Subcutaneous abdominal adipose tissue (tissue), 5 donors: ENCODE results near the gene GALM.

Experiments used
- H3K27ac ChIP-seq: one replicate; pipeline ENCODE4 v1.7.0; 2013; ENCODE audit warnings: low read depth, mild to moderate bottlenecking, inconsistent platforms, low read length, moderate library complexity
- H3K27me3 ChIP-seq, 5 donors: one replicate each; pipeline ENCODE4 v1.7.0; 2013; ENCODE audit warnings: low read length in 5 of 5, inconsistent platforms in 1 of 5; ENCODE audit not compliant: control insufficient read depth in 5 of 5, insufficient read depth in 4 of 5
- H3K36me3 ChIP-seq, 5 donors: one replicate each; pipeline ENCODE4 v1.7.0; 2013; ENCODE audit warnings: low read length in 5 of 5; ENCODE audit not compliant: control insufficient read depth in 5 of 5, insufficient read depth in 5 of 5
- H3K4me1 ChIP-seq, 5 donors: one replicate each; pipeline ENCODE4 v1.7.0; 2013; ENCODE audit warnings: low read length in 5 of 5, mild to moderate bottlenecking in 3 of 5, moderate library complexity in 1 of 5; ENCODE audit not compliant: control insufficient read depth in 5 of 5, insufficient read depth in 5 of 5
- H3K4me3 ChIP-seq, 5 donors: one replicate each; pipeline ENCODE4 v1.7.0; 2013; ENCODE audit warnings: low read length in 5 of 5, low read depth in 1 of 5
- H3K9ac ChIP-seq, 5 donors: one replicate each; pipeline ENCODE4 v1.7.0; 2013; ENCODE audit warnings: low read length in 5 of 5, mild to moderate bottlenecking in 4 of 5, moderate library complexity in 3 of 5
- H3K9me3 ChIP-seq, 5 donors: one replicate each; pipeline ENCODE4 v1.7.0; 2013; ENCODE audit warnings: low read length in 5 of 5; ENCODE audit not compliant: control insufficient read depth in 5 of 5
- donor health status: healthy.
- donor health status: healthy.
- donor health status: healthy.
- donor health status: healthy.
- donor health status: healthy.

The GALM gene

DNA sequence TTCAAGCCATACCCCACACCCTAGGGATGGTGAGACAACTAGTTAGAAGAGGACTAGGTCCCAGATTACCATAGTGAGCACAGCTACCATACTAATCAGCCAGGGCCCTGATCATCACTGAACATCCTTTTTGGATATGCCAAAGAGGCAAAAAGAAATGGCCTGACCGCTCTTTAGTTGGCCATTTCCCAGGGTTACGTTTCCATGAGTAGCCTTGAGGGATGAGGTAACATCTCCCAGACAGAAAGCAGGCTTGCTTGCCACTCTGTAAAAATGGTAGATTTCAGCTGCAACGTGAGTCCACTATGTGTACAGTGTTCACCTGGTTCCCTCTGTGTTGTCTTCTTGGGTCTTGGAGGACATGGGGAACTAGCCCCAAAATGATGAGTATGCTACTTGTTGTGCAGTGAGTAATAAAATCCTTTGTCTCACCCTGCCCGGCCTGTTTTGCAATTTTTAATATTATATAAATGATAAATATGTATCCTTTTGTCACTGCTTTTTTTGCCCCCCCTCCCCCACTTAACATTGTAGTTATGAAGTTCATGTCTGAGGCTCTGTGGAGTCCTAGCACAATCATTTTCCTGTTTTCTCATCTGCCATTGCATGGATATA, 8.9 kb upstream of the GALM start:
- H3K9ac ChIP-seq = no peak overlapping the region
- no peaks in the 10 kb centered on the region for H3K36me3 ChIP-seq
- no peak overlapping the region for H3K27ac ChIP-seq
- no peak overlapping the region for H3K4me3 ChIP-seq
- H3K9me3 ChIP-seq = no peaks in the 10 kb centered on the region
- H3K27me3 ChIP-seq = no peaks in the 10 kb centered on the region
- H3K4me1 ChIP-seq = peaks cover 0 to 10% (median 0%) of the 10 kb centered on the region in 5 donors

DNA sequence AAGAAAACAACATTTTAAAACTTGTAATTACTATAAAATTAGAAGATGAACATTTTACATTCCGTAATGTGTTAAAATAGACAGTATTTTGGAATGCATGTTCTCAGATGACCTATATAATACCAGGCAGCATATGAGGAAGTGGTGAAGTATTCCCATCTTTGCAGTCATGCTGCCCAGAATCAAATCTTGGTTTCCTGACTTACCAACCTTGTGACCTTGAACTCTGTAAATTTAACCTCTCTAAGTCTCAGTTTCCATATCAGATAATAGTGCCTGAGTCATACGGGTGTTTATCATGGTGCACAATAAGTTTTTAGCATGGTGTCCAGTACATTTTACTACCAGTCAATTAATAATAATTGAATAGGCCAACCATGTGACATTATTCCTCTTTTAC, 7.3 kb upstream of the GALM start:
- H3K36me3 ChIP-seq = no peaks in the 10 kb centered on the region
- H3K4me1 ChIP-seq = peaks cover 0 to 8% (median 0%) of the 10 kb centered on the region in 5 donors
- no peaks in the 10 kb centered on the region for H3K27me3 ChIP-seq
- no peak overlapping the region for H3K27ac ChIP-seq
- H3K9me3 ChIP-seq = no peaks in the 10 kb centered on the region
- H3K4me3 ChIP-seq = no peak overlapping the region
- no peak overlapping the region for H3K9ac ChIP-seq

DNA sequence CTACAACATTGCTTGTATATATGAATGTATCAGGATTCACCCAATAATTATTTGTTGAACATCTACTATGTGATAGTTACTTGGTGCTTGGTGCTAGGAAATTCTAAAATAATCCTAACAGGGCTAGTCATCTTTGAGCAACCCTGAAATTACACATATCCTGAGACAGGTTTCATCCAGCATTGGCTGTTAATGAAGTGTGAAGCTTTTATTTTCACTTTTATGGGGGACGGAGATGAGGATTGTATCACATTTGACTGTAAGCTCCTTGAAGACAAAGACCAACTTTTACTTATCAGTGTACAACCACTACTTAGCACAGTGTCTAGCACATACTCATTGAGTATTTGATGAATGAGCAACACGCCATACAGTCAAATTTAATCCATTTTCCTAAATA, 6.8 kb upstream of the GALM start:
- Histone ChIP-seq H3K27ac (no peak overlapping the region), H3K36me3 (no peaks in the 10 kb centered on the region), H3K9me3 (no peaks in the 10 kb centered on the region), H3K4me1 (peaks cover 0 to 3% (median 0%) of the 10 kb centered on the region in 5 donors), H3K27me3 (no peaks in the 10 kb centered on the region), H3K4me3 (no peak overlapping the region), H3K9ac (no peak overlapping the region)

DNA sequence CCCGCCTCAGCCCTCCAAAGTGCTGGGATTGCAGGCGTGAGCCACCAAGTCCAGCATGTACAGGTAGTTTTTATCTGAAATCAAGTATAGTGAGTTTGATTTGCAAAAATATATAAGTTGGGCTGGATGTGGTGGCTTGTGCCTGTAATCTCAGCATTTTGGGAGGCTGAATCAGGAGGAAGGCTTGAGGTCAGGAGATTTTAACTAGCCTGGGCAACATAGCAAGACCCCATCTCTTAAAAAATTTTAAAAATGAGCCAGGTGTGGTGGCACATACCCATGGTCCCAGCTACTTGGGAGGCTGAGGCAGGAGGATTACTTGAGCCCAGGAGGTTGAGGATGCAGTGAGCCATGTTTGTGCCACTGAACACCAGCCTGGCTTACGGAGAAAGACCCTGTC, 5.6 kb upstream of the GALM start:
- Histone ChIP-seq H3K36me3 (no peaks in the 10 kb centered on the region), H3K9ac (no peak overlapping the region), H3K9me3 (no peaks in the 10 kb centered on the region), H3K4me1 (no peaks in the 10 kb centered on the region), H3K27me3 (no peaks in the 10 kb centered on the region), H3K27ac (no peak overlapping the region), H3K4me3 (no peak overlapping the region)

DNA sequence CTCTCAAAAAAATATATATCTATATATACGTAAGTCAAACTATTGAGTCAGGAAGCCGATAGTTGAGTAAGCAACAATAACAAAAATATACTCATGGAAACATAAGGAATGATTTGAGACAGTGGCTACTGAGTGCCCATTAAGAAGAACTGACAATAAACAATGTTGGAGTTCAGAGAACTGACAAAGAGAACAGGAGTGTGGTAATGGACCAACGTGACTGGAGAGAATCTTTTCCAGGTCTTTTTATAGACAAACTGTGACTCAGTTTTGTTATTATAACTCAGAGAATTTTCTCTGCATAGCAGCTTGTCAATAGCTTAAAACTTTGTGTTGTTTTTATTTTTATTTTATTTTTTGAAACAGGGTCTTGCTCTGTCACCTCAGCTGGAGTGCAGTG, 4.6 kb upstream of the GALM start:
- Histone ChIP-seq H3K9me3 (no peaks in the 10 kb centered on the region), H3K27me3 (no peaks in the 10 kb centered on the region), H3K9ac (no peak overlapping the region), H3K27ac (no peak overlapping the region), H3K4me1 (peaks cover 0 to 6% (median 4%) of the 10 kb centered on the region in 5 donors), H3K4me3 (no peak overlapping the region), H3K36me3 (no peaks in the 10 kb centered on the region)

DNA sequence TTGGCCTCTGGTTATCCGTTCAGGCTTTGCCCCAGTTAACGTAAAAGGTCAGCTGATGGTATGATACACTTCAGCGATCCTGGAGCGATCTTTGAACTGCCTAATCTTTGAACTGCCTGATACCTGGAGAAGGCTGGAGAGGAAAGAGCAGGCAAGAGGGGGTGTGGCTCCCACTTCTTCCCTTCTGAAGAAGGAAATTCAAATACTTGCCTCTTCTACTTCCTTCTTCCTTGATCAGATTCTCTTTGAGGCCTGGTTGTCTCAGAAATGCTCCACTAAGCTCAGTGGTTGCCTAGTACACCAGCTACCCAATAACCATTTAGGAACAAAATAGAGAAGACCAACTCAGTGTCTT, 619 bp downstream of the GALM start:
- Histone ChIP-seq H3K4me3 (peak overlapping the region; percentile 84 to 96 (median 91)), H3K27ac (peak overlapping the region; percentile 70), H3K9me3 (no peaks in the 10 kb centered on the region), H3K27me3 (no peaks in the 10 kb centered on the region), H3K4me1 (peaks cover 5 to 23% (median 15%) of the 10 kb centered on the region in 5 donors), H3K9ac (peak overlapping the region; percentile 44 to 74 (median 62)), H3K36me3 (no peaks in the 10 kb centered on the region)

DNA sequence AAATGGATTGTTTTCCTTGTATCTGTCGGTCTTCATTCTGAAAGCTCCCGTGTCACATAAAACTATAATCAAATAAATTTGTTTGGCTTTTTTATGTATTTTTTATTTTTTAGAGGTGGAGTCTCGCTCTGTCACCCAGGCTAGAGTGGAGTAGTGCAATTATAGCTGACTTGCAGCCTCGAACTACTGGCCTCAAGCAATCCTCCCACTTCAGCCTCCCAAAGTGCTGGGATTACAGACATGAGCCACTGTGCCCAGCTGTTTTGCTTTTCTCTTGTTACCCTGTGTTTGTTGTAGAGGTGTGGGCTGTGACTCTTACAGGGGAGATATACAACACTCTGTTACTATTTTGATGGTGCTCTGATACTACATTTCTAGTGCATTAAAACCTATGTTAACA, 2.2 kb downstream of the GALM start:
- Histone ChIP-seq H3K4me3 (no peak overlapping the region), H3K9ac (no peak overlapping the region), H3K9me3 (no peaks in the 10 kb centered on the region), H3K36me3 (no peaks in the 10 kb centered on the region), H3K27ac (no peak overlapping the region), H3K4me1 (peaks cover 5 to 23% (median 15%) of the 10 kb centered on the region in 5 donors), H3K27me3 (no peaks in the 10 kb centered on the region)

DNA sequence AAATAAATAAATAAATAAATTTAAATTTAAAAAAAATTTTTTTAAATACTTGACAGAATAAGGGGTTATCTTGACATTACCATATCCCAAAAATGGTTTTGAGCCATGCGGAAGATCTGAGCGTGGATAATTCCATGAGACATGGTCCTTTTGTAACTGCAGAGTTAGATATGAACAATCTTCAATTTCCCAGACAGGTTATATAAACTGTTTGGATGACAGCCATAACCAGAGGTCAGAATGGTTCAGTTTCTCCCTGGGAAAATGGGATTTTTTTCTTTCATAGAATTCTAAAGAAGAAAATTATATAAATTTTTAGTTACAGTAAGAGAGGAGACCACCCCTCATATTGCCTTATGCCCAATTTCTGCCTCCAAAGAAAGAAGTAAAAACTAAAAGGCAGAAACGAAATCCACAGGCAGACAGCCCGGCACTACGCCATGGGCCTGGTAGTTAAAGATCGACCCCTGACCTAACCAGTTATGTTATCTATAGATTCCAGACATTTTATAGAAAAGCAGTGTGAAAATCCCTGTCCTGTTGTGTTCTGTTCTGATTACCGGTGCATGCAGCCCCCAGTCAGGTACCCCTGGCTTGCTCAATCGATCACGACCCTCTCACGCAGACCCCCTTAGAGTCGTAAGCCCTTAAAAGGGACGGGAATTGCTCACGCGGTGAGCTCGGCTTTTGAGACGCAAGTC, 3.0 kb downstream of the GALM start:
- H3K27ac ChIP-seq = no peak overlapping the region
- no peak overlapping the region for H3K4me3 ChIP-seq
- H3K9me3 ChIP-seq = no peaks in the 10 kb centered on the region
- no peak overlapping the region for H3K9ac ChIP-seq
- no peaks in the 10 kb centered on the region for H3K27me3 ChIP-seq
- peaks cover 5 to 23% (median 15%) of the 10 kb centered on the region in 5 donors for H3K4me1 ChIP-seq
- no peaks in the 10 kb centered on the region for H3K36me3 ChIP-seq

DNA sequence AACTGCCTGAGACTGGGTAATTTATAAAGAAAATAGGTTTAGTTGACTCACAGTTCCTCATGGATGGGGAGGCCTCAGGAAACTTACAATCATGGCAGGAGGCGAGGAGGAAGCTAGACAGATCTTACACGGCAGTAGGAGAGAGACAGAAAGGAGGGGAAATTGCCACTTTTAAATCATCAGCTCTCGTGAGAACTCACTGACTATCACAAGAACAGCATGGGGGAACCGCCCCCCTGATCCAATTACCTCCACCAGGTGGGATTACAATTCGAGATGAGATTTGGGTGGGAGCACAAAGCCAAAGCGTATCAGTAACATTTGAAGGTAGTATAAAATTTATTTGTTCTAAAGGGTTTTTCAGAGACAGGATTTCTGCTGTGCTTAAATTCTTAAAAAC, 5.4 kb downstream of the GALM start:
- Histone ChIP-seq H3K4me3 (no peak overlapping the region), H3K4me1 (peaks cover 5 to 18% (median 12%) of the 10 kb centered on the region in 5 donors), H3K27me3 (no peaks in the 10 kb centered on the region), H3K36me3 (peaks cover 0 to 6% (median 5%) of the 10 kb centered on the region in 5 donors), H3K27ac (no peak overlapping the region), H3K9ac (no peak overlapping the region), H3K9me3 (no peaks in the 10 kb centered on the region)

DNA sequence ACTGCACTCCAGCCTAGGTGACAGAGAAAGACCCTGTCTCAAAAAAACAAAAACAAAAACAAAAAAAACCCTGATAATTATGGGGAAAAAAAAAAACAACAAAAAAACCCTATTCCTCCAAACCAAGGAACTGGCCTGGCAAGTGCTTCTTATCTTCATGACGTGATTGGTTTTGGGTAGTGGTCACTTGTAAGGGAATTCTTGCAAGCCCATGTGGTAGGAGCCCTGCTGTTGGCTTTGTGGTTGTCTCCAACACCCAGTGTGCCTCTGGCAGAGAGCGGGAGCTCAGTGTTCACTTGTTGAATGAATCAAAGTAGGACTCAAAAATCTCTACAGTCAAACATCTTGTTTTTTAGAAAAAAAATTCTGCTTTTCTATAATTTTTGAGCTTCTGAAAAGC, 6.0 kb downstream of the GALM start:
- Histone ChIP-seq H3K27ac (no peak overlapping the region), H3K4me3 (no peak overlapping the region), H3K9ac (no peak overlapping the region), H3K36me3 (peaks cover 0 to 12% (median 9%) of the 10 kb centered on the region in 5 donors), H3K27me3 (no peaks in the 10 kb centered on the region), H3K4me1 (peaks cover 1 to 11% (median 6%) of the 10 kb centered on the region in 5 donors), H3K9me3 (no peaks in the 10 kb centered on the region)
